Stimulated activated CD4-positive, alpha-beta T cell treated with anti-CD3 and anti-CD28 coated beads, Interleukin-15, amount 100 ng/mL, for 24 hours (primary cell): ENCODE results near the gene GALNT11.

Source experiments
- DNase-seq: peaks from one replicate; pipeline ENCODE4 v3.0.0-alpha.2; 2020

GALNT11 gene

GRCh38 chr7:152121432-152121831 is 96.0 kb downstream of the GALNT11 start:
- no peak for DNase-seq

- no peak for DNase-seq
Measured at GRCh38 chr7:152122540-152122939, 97.1 kb downstream of the GALNT11 start.

GRCh38 chr7:152126741-152127140 is 101.3 kb downstream of the GALNT11 start:
- DNase-seq: no peak

- no peak for DNase-seq
Measured at GRCh38 chr7:152127229-152127628, 101.8 kb downstream of the GALNT11 start.

- no peak for DNase-seq
Measured at GRCh38 chr7:152128252-152128651, 102.8 kb downstream of the GALNT11 start.

GRCh38 chr7:152128741-152129461 is 103.4 kb downstream of the GALNT11 start:
- DNase-seq: no peak

GRCh38 chr7:152129682-152130081 is 104.2 kb downstream of the GALNT11 start:
- no peak for DNase-seq

GRCh38 chr7:152130658-152131590 is 105.5 kb downstream of the GALNT11 start:
- no peak for DNase-seq

- no peak for DNase-seq
Measured at GRCh38 chr7:152131981-152132494, 106.6 kb downstream of the GALNT11 start.

GRCh38 chr7:152132812-152133211 is 107.3 kb downstream of the GALNT11 start:
- no peak for DNase-seq

GRCh38 chr7:152133804-152134203 is 108.3 kb downstream of the GALNT11 start:
- DNase-seq: no peak

GRCh38 chr7:152136686-152137085 is 111.2 kb downstream of the GALNT11 start:
- DNase-seq: no peak

GRCh38 chr7:152137476-152138025 is 112.1 kb downstream of the GALNT11 start:
- no peak for DNase-seq

GRCh38 chr7:152140067-152140466 is 114.6 kb downstream of the GALNT11 start:
- DNase-seq: no peak

GRCh38 chr7:152140560-152140959 is 115.1 kb downstream of the GALNT11 start:
- no peak for DNase-seq

GRCh38 chr7:152142976-152143595 is 117.6 kb downstream of the GALNT11 start:
- no peak for DNase-seq

- peak; percentile 21 for DNase-seq
Measured at GRCh38 chr7:152144557-152145245, 119.2 kb downstream of the GALNT11 start.

- DNase-seq: peak; percentile 27
Measured at GRCh38 chr7:152145853-152146466, 120.5 kb downstream of the GALNT11 start.

- DNase-seq: no peak
Measured at GRCh38 chr7:152148706-152149105, 123.2 kb downstream of the GALNT11 start.

GRCh38 chr7:152149363-152149762 is 123.9 kb downstream of the GALNT11 start:
- no peak for DNase-seq

- DNase-seq: no peak
Measured at GRCh38 chr7:152152267-152152666, 126.8 kb downstream of the GALNT11 start.
